HUES64 (cell line): ENCODE data around the gene ALDH4A1.
A peak's percentile ranks its signal among the peaks of the same experiment; 100 is the strongest.
"Not testable (repeated sequence)": the region's sequence is repeated elsewhere in the genome, so short reads cannot be mapped to it uniquely, and the experiment has no call there.

Source experiments
- H3K27ac ChIP-seq: 2 replicates; pipeline ENCODE4 v1.7.0; 2013; ENCODE audit warnings: low read depth, low read length, inconsistent platforms
- H3K27me3 ChIP-seq: 2 replicates; pipeline ENCODE4 v1.6.1; 2013; ENCODE audit warnings: mild to moderate bottlenecking, low read length; ENCODE audit not compliant: insufficient read depth
- H3K36me3 ChIP-seq: 2 replicates; pipeline ENCODE4 v1.6.1; 2013; ENCODE audit warnings: mild to moderate bottlenecking, low read length; ENCODE audit not compliant: insufficient read depth
- H3K4me1 ChIP-seq: 2 replicates; pipeline ENCODE4 v1.6.1; 2013; ENCODE audit warnings: mild to moderate bottlenecking, low read length, moderate library complexity; ENCODE audit not compliant: insufficient read depth
- H3K4me3 ChIP-seq: 2 replicates; pipeline ENCODE4 v1.5.1; 2013; ENCODE audit warnings: mild to moderate bottlenecking, low read length, moderate library complexity
- H3K9ac ChIP-seq: 2 replicates; pipeline ENCODE4 v1.6.1; 2013; ENCODE audit warnings: mild to moderate bottlenecking, low read depth, low read length
- H3K9me3 ChIP-seq: 2 replicates; pipeline ENCODE4 v1.6.1; 2013; ENCODE audit warnings: low read depth, low read length; ENCODE audit not compliant: insufficient read depth
- WGBS: fragments of 150-250, 120-280 bp; methylation state at CpG from one replicate; pipeline ENCODE4 v1.1.7; 2013; ENCODE audit warnings: missing lambda C conversion rate; 5-methylcytosine and 5-hydroxymethylcytosine counted together

The ALDH4A1 gene

GRCh38 chr1:18907021-18907916 lies 4.9 kb upstream of the ALDH4A1 start:
- Histone ChIP-seq H3K27ac (no peak overlapping the region), H3K27me3 (peaks cover 4% of the 10 kb centered on the region; the same call in 1 of the 2 replicates), H3K9me3 (no peaks in the 10 kb centered on the region), H3K36me3 (peaks cover 17% of the 10 kb centered on the region; the same call in 1 of the 2 replicates), H3K9ac (no peak overlapping the region), H3K4me1 (0 out of 2 replicates have a peak, but pooled peaks cover 4% of the 10 kb centered on the region), H3K4me3 (no peak overlapping the region)
- WGBS, result 76% methylated on average over 16 of the region's 16 CpGs

- Histone ChIP-seq H3K4me3 (peak overlapping the region; percentile 92), H3K27ac (0 out of 2 replicates have a peak overlapping the region, but pooled peaks have one; percentile 48), H3K36me3 (no peaks in the 10 kb centered on the region; the same call in 1 of the 2 replicates), H3K9ac (peak overlapping the region; percentile 94), H3K9me3 (no peaks in the 10 kb centered on the region), H3K4me1 (peaks cover 4% of the 10 kb centered on the region; the same call in 1 of the 2 replicates), H3K27me3 (peaks cover 11% of the 10 kb centered on the region; the same call in 1 of the 2 replicates)
- WGBS, result 67% methylated on average over 8 of the region's 8 CpGs
These were observed 969 bp upstream of the ALDH4A1 start for GRCh38 chr1:18903291-18903756.

GRCh38 chr1:18901952-18902522 lies 318 bp downstream of the ALDH4A1 start:
- Histone ChIP-seq H3K9me3 (no peaks in the 10 kb centered on the region), H3K27me3 (peaks cover 11% of the 10 kb centered on the region; the same call in 1 of the 2 replicates), H3K36me3 (peaks cover 3% of the 10 kb centered on the region; the same call in 1 of the 2 replicates), H3K27ac (peak overlapping the region; percentile 88), H3K4me3 (peak overlapping the region; percentile 92), H3K9ac (peak overlapping the region; percentile 94), H3K4me1 (peaks cover 4% of the 10 kb centered on the region; the same call in 1 of the 2 replicates)
- 1% methylated on average over 44 of the region's 44 CpGs for WGBS

- 56% methylated on average over 9 of the region's 9 CpGs for WGBS
- no peak overlapping the region for H3K9ac ChIP-seq
These were observed 1.0 kb downstream of the ALDH4A1 start for GRCh38 chr1:18901147-18901951.

GRCh38 chr1:18900303-18900841 lies 2.0 kb downstream of the ALDH4A1 start:
- 92% methylated on average over 10 of the region's 10 CpGs for WGBS
- Histone ChIP-seq H3K27me3 (peaks cover 11% of the 10 kb centered on the region; the same call in 1 of the 2 replicates), H3K36me3 (0 out of 2 replicates have a peak, but pooled peaks cover 3% of the 10 kb centered on the region), H3K9ac (no peak overlapping the region), H3K9me3 (no peaks in the 10 kb centered on the region), H3K4me3 (no peak overlapping the region), H3K27ac (no peak overlapping the region), H3K4me1 (peaks cover 4% of the 10 kb centered on the region; the same call in 1 of the 2 replicates)

More at GRCh38 chr1:18901147-18901951, 1.0 kb downstream of the ALDH4A1 start:
- Histone ChIP-seq H3K4me3 (peak overlapping the region; percentile 92), H3K27me3 (peaks cover 11% of the 10 kb centered on the region; the same call in 1 of the 2 replicates), H3K4me1 (peaks cover 4% of the 10 kb centered on the region; the same call in 1 of the 2 replicates), H3K9me3 (no peaks in the 10 kb centered on the region), H3K36me3 (peaks cover 3% of the 10 kb centered on the region; the same call in 1 of the 2 replicates), H3K27ac (no peak overlapping the region)

- H3K4me1 ChIP-seq, result peaks cover 4% of the 10 kb centered on the region; the same call in 1 of the 2 replicates
- H3K4me3 ChIP-seq, result no peak overlapping the region
- no peak overlapping the region for H3K27ac ChIP-seq
- H3K27me3 ChIP-seq, result peaks cover 11% of the 10 kb centered on the region; the same call in 1 of the 2 replicates
- no peak overlapping the region for H3K9ac ChIP-seq
- H3K9me3 ChIP-seq, result no peaks in the 10 kb centered on the region
- WGBS, result 95% methylated on average over 4 of the region's 4 CpGs
- H3K36me3 ChIP-seq, result 0 out of 2 replicates have a peak, but pooled peaks cover 3% of the 10 kb centered on the region
These were observed 2.8 kb downstream of the ALDH4A1 start for GRCh38 chr1:18899363-18900049.

- H3K4me3 ChIP-seq, result no peak overlapping the region
- H3K27me3 ChIP-seq, result peaks cover 9% of the 10 kb centered on the region; the same call in 1 of the 2 replicates
- peaks cover 4% of the 10 kb centered on the region; the same call in 1 of the 2 replicates for H3K4me1 ChIP-seq
- 90% methylated on average over 8 of the region's 8 CpGs for WGBS
- no peaks in the 10 kb centered on the region for H3K9me3 ChIP-seq
- no peak overlapping the region for H3K9ac ChIP-seq
- no peak overlapping the region for H3K27ac ChIP-seq
- 0 out of 2 replicates have a peak, but pooled peaks cover 3% of the 10 kb centered on the region for H3K36me3 ChIP-seq
These were observed 3.8 kb downstream of the ALDH4A1 start for GRCh38 chr1:18898567-18898966.

GRCh38 chr1:18895317-18895716 lies 7.0 kb downstream of the ALDH4A1 start:
- H3K36me3 ChIP-seq, result 0 out of 2 replicates have a peak, but pooled peaks cover 3% of the 10 kb centered on the region
- WGBS, result 95% methylated on average over 6 of the region's 6 CpGs
- H3K27me3 ChIP-seq, result no peaks in the 10 kb centered on the region
- H3K4me1 ChIP-seq, result no peaks in the 10 kb centered on the region
- no peaks in the 10 kb centered on the region for H3K9me3 ChIP-seq
- H3K27ac ChIP-seq, result no peak overlapping the region
- H3K4me3 ChIP-seq, result no peak overlapping the region
- no peak overlapping the region for H3K9ac ChIP-seq

GRCh38 chr1:18893120-18893519 lies 9.2 kb downstream of the ALDH4A1 start:
- Histone ChIP-seq H3K27me3 (no peaks in the 10 kb centered on the region), H3K9me3 (no peaks in the 10 kb centered on the region), H3K9ac (no peak overlapping the region), H3K4me1 (no peaks in the 10 kb centered on the region), H3K4me3 (no peak overlapping the region), H3K27ac (no peak overlapping the region), H3K36me3 (0 out of 2 replicates have a peak, but pooled peaks cover 3% of the 10 kb centered on the region)
- 92% methylated on average over 7 of the region's 7 CpGs for WGBS

GRCh38 chr1:18891858-18892257 lies 10.5 kb downstream of the ALDH4A1 start:
- not testable (repeated sequence) for H3K36me3 ChIP-seq, H3K4me1 ChIP-seq, H3K27me3 ChIP-seq, H3K9me3 ChIP-seq, H3K9ac ChIP-seq, H3K27ac ChIP-seq, H3K4me3 ChIP-seq
- 94% methylated on average over 7 of the region's 7 CpGs for WGBS
